GM19099 (cell line): ENCODE measurements around the gene TUBA4A.
A peak's percentile ranks its signal among the peaks of the same experiment; 100 is the strongest.

Source experiments
- POLR2A ChIP-seq: IDR thresholded peaks from 3 replicates; pipeline ENCODE4 v1.6.1; 2011; ENCODE audit warnings: low read depth; ENCODE audit not compliant: insufficient read length; ENCODE audit errors: extremely low read depth

The TUBA4A gene

GRCh38 chr2:219206328-219207133 lies 47.2 kb downstream of the TUBA4A start, which contains the start of gene ZFAND2B:
Gene ZFAND2B, plus strand, starts transcription at chr2:219206782. Its CDS starts 206 bp downstream, at chr2:219206988.
- TF ChIP-seq POLR2A, result peak; percentile 98

DNA sequence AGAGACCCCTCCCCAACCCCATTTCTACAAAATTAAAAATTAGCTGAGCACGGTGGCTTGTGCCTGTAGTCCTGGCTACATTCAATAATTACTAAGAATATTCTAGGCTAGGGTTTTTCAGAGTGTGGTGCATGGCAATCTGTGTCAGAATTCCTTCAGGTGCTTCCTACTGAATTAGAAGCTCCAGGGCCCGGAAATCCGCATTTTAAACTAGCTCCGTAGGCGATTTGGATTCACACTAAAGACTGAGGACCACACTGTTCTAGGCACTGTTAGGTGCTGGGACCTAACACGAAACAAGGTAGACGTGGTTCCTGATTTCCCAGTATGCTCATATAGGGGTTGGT lies 47.8 kb downstream of the TUBA4A start:
- no peak for TF ChIP-seq POLR2A

DNA sequence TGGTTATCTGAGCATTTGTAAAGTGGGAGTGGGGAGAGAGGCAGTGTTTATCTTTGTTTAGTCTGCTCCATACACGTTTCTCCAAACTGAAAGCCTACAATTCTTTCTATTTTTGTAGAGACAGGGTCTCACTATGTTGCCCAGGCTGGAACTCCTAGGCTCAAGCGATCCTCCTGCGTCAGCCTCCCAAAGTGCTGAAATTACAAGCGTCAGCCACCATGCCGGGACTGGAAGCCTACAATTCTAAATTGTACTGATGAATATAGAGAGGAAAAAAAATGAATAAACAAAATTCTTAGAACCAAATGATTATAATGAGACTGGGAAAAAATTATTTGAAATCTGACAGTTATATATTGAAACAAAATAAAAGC lies 48.6 kb downstream of the TUBA4A start:
- no peak for TF ChIP-seq POLR2A

- TF ChIP-seq POLR2A, result no peak
Measured at GRCh38 chr2:219204425-219205164, 49.1 kb downstream of the TUBA4A start.
